Non-pigmented ciliary epithelial cell (primary cell): Measurements from ENCODE around the gene WDR74.
A peak's percentile ranks its signal among the peaks of the same experiment; 100 is the strongest.
"Not testable (repeated sequence)": the region's sequence is repeated elsewhere in the genome, so short reads cannot be mapped to it uniquely, and the experiment has no call there.

Source experiments
- DNase-seq: peaks from one replicate; pipeline ENCODE4 v3.0.0-alpha.2; 2010; ENCODE audit warnings: low read depth

WDR74 gene

DNA sequence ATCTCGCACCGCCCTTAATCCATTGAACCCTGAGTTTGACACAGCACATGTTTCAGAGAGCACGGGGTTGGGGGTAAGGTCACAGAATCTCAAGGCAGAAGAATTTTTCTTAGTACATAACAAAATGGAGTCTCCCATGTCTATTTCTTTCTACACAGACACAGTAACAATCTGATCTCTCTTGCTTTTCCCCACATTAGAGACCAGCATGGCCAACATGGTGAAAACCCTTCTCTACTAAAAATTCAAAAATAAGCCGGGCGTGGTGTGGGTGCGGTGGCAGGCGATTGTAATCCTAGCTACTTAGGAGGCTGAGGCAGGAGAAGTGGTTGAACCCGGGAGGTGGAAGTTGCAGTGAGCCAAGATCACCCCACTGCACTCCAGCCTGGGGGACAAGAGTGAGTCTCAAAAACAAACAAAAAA lies 19.9 kb upstream of the WDR74 start:
- not testable (repeated sequence) for DNase-seq

GRCh38 chr11:62858201-62858600 lies 18.8 kb upstream of the WDR74 start:
- DNase-seq = no peak

DNA sequence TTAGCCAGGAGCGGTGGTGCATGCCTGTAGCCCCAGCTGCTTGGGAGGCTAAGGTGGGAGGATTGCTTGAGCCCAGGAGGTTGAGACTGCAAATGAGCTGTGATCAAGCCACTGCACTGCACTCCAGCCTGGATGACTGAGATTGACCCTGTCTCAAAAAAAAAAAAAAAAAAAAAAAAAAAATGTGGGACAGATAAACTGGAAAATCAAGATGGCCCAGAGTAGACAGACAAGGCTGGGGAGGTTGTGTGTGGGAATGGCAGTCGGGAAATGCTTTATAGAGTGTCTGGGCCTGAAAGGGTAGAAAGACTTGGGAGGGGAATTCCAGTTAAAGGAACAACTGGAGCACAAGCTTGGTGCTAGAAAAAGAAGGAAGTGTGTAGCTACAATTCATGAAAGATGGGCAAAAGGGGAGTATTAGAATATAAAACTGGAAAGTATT lies 18.2 kb upstream of the WDR74 start:
- no peak for DNase-seq

GRCh38 chr11:62856333-62856895 lies 17.0 kb upstream of the WDR74 start:
- no peak for DNase-seq

DNA sequence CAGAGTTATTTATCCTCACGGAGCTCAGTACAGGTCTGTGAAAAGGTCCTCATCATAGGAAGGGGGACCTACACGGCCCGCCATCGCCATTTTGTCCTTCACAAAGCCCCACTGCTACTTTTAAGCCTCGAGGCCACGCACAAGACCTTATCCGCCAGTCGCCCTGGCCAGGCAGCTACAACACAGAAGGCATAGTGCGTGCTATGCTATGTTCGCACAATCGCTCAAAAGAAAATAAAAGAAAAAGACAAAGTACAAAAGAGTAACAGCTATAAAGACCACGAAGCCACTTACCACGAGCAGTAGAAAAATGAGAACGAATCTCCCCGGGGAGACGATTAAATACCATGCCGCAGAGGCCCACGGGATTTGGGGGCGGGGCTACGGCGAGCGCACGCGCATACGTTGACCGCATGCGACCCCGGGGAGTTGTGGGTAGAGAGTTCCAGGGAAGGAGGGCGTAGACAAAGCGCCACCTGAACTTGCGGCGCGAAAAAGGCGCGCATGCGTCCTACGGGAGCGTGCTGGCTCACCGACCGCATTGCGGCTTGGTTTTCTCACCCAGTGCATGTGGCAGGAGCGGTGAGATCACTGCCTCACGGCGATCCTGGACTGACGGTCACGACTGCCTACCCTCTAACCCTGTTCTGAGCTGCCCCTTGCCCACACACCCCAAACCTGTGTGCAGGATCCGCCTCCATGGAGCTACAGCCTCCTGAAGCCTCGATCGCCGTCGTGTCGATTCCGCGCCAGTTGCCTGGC lies 16.4 kb upstream of the WDR74 start:
- DNase-seq = peak; percentile 94

DNA sequence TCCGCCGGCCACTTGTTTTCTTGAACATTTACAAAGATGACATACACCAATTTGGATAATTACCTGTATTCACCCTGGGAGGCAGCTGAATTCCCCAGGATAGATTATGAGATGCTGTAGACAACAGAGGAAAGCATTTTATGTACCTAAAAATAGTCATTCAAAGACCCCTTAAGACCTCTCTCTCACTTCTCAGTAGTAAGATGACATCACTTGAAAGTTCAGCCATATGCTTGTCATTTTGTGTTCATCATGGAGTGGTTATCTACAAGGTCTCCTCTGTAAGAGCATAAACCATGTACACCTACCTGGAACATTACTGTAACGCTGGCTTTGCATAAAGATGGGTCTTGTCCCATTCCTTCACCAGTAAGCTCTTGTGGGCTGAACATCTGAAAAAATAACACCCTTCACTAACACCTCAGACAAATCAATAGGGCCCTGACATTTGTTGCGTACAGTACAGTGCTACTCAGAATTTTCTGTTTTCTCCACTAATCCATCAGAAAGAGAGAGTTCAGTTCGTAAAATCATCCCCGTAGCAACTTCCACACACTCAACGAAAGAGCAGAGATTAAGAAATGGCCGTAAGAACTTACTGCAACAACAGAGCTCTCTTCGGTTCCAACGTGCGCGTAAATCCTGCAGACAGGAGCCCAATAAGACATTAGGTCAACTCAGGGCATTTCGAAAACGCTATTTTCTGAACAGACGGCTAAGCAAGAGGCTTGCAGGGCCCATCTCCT lies 15.6 kb upstream of the WDR74 start:
- no peak for DNase-seq

DNA sequence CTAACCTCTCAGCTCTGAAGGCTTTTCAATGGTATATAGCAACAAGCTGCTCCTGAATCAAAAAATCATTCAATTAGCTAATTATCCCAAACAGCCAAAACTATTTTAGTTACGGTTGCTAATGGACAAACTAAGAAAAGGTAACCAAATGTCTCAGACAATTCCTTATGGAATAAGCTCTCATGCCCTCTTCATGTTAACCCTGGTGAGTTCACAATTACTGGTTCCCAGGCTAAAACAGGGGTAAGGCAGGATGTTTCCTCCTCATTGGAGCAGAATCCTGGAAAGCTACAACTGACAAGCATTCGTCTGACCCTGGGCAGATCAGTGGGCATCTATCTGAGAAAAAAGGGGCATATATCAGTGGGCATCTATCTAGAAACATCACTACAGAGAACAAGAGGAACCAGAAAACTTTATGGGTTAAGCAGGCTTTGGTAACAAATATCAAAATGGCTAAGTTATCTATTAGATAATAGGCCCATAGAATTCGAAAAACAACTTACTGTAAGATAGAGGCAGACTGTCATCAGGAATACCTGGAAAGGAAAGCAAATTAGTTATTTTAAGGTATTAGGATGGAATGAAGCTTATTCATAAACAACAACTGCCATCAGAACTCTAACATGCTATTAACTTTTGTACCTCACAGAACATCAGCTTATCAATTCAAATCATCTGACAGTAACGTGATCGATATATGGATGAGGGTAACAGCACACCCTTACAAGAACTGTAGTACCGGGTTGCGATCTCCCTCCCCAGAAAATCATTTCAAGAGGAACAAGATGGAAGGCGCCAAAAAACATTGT lies 14.8 kb upstream of the WDR74 start:
- DNase-seq = no peak

GRCh38 chr11:62853279-62853965 lies 14.0 kb upstream of the WDR74 start:
- no peak for DNase-seq

- no peak for DNase-seq
Observed at GRCh38 chr11:62852523-62853188, 13.3 kb upstream of the WDR74 start.

DNA sequence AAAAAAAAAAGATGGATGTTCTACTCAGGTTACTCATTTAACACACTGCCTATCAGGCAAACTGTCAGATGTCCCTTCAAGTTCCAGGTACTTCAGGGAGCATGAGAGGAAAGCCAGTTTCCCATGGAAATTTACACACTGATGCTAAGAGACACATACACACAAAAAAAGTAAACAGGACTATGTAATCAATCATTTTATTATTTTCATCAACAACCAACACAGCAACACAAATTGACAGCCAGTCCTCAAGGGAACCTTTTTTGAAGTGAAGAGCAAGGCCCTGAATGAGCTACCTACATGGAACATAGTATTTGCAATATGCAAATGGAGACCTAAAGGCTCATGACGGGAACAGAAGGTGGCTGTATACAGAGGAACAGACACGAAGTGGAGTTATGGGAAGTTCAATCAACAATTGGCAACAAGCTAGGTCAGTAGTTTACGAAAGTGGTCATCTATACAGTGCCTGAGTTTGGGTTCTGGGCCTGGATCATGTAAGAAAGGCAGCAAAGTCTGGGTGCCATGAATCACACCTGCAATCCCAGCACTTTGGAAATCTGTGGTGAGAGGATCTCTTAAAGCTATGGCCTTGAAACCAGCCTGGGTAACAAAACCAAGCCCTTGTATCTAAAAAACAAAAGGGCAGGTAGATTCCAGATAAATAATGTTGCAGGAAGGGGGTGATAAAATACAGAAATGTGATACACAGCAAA lies 12.6 kb upstream of the WDR74 start:
- no peak for DNase-seq

DNA sequence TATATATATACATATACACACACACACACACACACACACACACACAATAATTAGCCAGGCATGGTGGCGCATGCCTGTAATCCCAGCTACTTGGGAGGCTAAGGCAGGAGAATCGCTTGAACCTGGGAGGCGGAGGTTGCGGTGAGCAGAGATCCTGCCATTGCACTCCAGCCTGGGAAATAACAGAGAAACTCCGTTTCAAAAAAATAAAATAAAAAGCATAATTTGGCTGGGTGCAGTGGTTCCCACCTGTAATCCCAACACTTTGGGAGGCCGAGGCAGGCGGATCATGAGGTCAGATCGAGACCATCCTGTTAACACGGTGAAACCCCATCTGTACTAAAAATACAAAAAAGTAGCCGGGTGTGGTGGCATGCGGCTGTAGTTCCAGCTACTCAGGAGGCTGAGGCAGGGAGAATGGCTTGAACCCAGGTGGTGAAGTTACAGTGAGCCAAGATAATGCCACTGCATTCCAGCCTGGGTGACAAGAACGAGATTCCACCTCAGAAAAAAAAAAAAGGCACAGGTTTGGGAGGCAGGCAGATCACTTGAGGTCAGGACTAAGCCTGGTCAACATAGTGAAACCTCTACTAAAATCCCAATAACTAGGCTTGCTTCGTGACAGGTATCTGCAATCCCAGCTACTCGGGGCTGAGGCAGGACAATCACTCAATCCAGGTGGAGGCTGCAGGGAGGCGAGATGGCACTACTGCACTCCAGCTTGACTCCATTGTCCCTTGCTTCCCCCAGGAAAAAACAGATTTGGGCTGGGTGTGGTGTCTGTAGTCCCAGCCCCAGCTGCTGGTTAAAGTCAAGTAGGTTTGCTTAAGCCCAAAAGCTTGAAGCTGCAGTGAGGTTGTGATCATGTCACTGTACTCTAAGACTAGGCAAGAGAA lies 11.8 kb upstream of the WDR74 start:
- DNase-seq = no peak

GRCh38 chr11:62847767-62848314 lies 8.5 kb upstream of the WDR74 start:
- DNase-seq = no peak

- no peak for DNase-seq
Observed at GRCh38 chr11:62846177-62846576, 6.8 kb upstream of the WDR74 start.

- DNase-seq = no peak
Observed at GRCh38 chr11:62844154-62844553, 4.8 kb upstream of the WDR74 start.

DNA sequence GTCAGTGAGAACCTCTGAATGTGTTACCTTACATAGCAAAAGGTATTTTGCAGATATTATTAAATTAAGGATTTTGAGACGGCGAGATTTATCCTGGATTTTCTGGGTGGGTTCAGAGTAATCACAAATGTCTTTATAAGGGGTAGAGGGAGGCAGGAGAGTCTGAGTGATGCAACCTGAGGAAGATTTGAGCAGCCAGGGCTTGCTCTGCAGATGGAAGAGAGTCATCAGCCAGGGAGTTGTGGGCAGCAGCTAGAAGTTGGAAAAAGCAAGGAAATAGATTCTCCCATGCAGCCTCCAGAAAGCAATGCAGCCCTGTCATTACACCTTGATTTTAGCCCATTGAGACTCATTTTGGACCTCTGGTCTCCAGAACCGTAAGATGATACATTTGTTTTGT lies 4.1 kb upstream of the WDR74 start:
- DNase-seq = no peak

DNA sequence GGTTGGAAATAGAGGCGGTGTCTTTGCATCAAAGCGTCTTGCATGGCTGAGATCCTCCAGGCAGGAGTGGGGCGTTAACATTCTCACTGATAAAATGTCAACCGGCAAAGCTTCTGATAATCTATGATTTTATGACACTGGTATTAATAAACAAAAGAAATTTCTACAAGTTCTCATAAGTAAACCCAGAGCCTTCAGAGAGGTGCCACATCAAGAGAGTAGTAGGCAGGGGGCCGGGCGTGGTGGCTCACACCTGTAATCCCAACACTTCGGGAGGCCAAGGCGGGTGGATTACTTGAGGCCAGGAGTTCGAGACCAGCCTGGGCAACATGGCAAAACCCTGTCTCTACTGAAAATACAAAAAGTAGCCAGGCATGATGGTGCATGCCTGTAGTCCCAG lies 3.5 kb upstream of the WDR74 start:
- not testable (repeated sequence) for DNase-seq

GRCh38 chr11:62842171-62842741 lies 2.9 kb upstream of the WDR74 start:
- DNase-seq = no peak

- DNase-seq = peak; percentile 99
Observed at GRCh38 chr11:62841361-62842170, 2.2 kb upstream of the WDR74 start.
